ENCODE results near the gene CCDC187.

GRCh38 chr9:136352682-136353081 lies 48.8 kb upstream of the CCDC187 start:
- TF ChIP-seq CTCF (IDR thresholded peaks at IDR 0.05 in 8 of 11, conservative IDR thresholded peaks at IDR 0.05 in 3 of 11) (no peak), POLR2AphosphoS5 (IDR thresholded peaks at IDR 0.05) (peak in 1 of 3 donors; percentile 36)

All from spleen (tissue), 7 donors.